WTC11 (cell line): ENCODE data around the gene MAP3K14. TPM values are rescaled to one million over a fixed set of nuclear protein-coding genes. Genes with fewer than 3 reads are reported as not detected.

ENCODE experiments used
- ATAC-seq: fragments of 200-7000 bp; cut with Tn5 transposase; 2 replicates; pipeline ENCODE4 v1.10.0; 2021; ENCODE audit warnings: mild to moderate bottlenecking, moderate library complexity
- Bru-seq: library from RNA; stranded (reverse); fragments of 400-500 nt; gene quantifications from one replicate; lab custom pipeline; 2021; lab: Mats Ljungman, UMichigan
- CTCF ChIA-PET: fragments of 300-600 bp; sonication (Branson Sonifier 250); formaldehyde crosslinking; loops from one replicate; lab custom pipeline; 2021; ENCODE audit warnings: antibody characterized with exemption; lab: Charles Lee
- POLR2A ChIA-PET: fragments of 350-600 bp; sonication (Branson Sonifier 250); formaldehyde crosslinking; loops from one replicate; lab custom pipeline; 2021; ENCODE audit warnings: antibody characterized with exemption; lab: Charles Lee
- DNase-seq: peaks from one replicate; pipeline ENCODE4 v3.0.0; 2021; ENCODE audit warnings: low spot score
- H3K27ac Mint-ChIP-seq: 2 replicates; pipeline ENCODE4 v1.8.0; 2021; ENCODE audit warnings: mixed read lengths
- H3K27me3 Mint-ChIP-seq: 2 replicates; pipeline ENCODE4 v1.8.0; 2021; ENCODE audit warnings: low read depth, mild to moderate bottlenecking, moderate library complexity, mixed read lengths
- H3K36me3 Mint-ChIP-seq: 2 replicates; pipeline ENCODE4 v1.8.0; 2021; ENCODE audit warnings: mixed read lengths
- H3K4me1 Mint-ChIP-seq: 2 replicates; pipeline ENCODE4 v1.8.0; 2022; ENCODE audit warnings: mixed read lengths
- H3K4me3 Mint-ChIP-seq: 2 replicates; pipeline ENCODE4 v1.8.0; 2021; ENCODE audit warnings: mild to moderate bottlenecking, moderate library complexity, mixed read lengths
- H3K9me3 Mint-ChIP-seq: 2 replicates; pipeline ENCODE4 v1.8.0; 2021; ENCODE audit warnings: mixed read lengths
- CBFB ChIP-seq: sonication (generic); formaldehyde crosslinking; IDR thresholded peaks from 2 replicates; pipeline ENCODE4 v1.8.1; 2022; ENCODE audit warnings: mild to moderate bottlenecking, low read depth, missing genetic modification reagents
- FOXK1 ChIP-seq: sonication (generic); formaldehyde crosslinking; IDR thresholded peaks from 2 replicates; pipeline ENCODE4 v1.8.0; 2022; ENCODE audit warnings: mild to moderate bottlenecking, moderate library complexity, missing genetic modification reagents
- FOXP1 ChIP-seq: sonication (generic); formaldehyde crosslinking; IDR thresholded peaks from 2 replicates; pipeline ENCODE4 v1.8.0; 2022; ENCODE audit warnings: missing genetic modification reagents, mild to moderate bottlenecking, moderate library complexity, borderline replicate concordance
- HMGA2 ChIP-seq: fragments of 250-450 bp; sonication (Bioruptor Pico); IDR thresholded peaks from 2 replicates; pipeline ENCODE4 v1.4.0; 2021; ENCODE audit warnings: mild to moderate bottlenecking, moderate library complexity
- IRF2 ChIP-seq: sonication (generic); formaldehyde crosslinking; IDR thresholded peaks from 2 replicates; pipeline ENCODE4 v1.8.0; 2022; ENCODE audit warnings: low read depth, missing genetic modification reagents, borderline replicate concordance
- MYBL2 ChIP-seq: sonication (generic); formaldehyde crosslinking; IDR thresholded peaks from 2 replicates; pipeline ENCODE4 v1.8.1; 2023; ENCODE audit warnings: mild to moderate bottlenecking, moderate library complexity, missing genetic modification reagents
- SMAD3 ChIP-seq: sonication (generic); formaldehyde crosslinking; IDR thresholded peaks from 2 replicates; pipeline ENCODE4 v1.8.0; 2022; ENCODE audit warnings: missing genetic modification reagents, mild to moderate bottlenecking, borderline replicate concordance
- SP1 ChIP-seq: sonication (generic); formaldehyde crosslinking; conservative IDR thresholded peaks from 2 replicates; pipeline ENCODE4 v1.8.1; 2022; ENCODE audit warnings: missing genetic modification reagents
- TCF7 ChIP-seq: sonication (generic); formaldehyde crosslinking; IDR thresholded peaks from 2 replicates; pipeline ENCODE4 v1.8.0; 2022; ENCODE audit warnings: mild to moderate bottlenecking, low read depth, missing genetic modification reagents, moderate library complexity
- TP53 ChIP-seq: sonication (generic); formaldehyde crosslinking; IDR thresholded peaks from 2 replicates; pipeline ENCODE4 v1.8.1; 2023; ENCODE audit warnings: mild to moderate bottlenecking, missing genetic modification reagents
- long read RNA-seq, 3 experiments: library from RNA in 1 of 3; library from capped mRNA in 1 of 3; library from polyadenylated mRNA in 1 of 3; unstranded in 2 of 3; stranded (forward) in 1 of 3; transcript quantifications; one replicate each; pipeline ENCODE4 v2.0.0, GENCODE V29; 2021
- total RNA-seq: library from RNA; stranded (reverse); gene quantifications from 3 replicates; pipeline ENCODE4 v1.2.3, GENCODE V29; 2021
- TF ChIP-seq, protein P1 (sequence below): sonication (generic); formaldehyde crosslinking; IDR thresholded peaks from 2 replicates; pipeline ENCODE4 v1.8.1; 2023; ENCODE audit warnings: mild to moderate bottlenecking, missing genetic modification reagents
- TF ChIP-seq, protein P2 (sequence below): fragments of 250-450 bp; sonication (Bioruptor Pico); IDR thresholded peaks from 2 replicates; pipeline ENCODE4 v2.1.2; 2022; ENCODE audit warnings: mild to moderate bottlenecking, moderate library complexity
- TF ChIP-seq, protein P3 (sequence below): sonication (generic); formaldehyde crosslinking; IDR thresholded peaks from 2 replicates; pipeline ENCODE4 v1.8.1; 2023; ENCODE audit warnings: mild to moderate bottlenecking, missing genetic modification reagents
- TF ChIP-seq, protein P4 (sequence below): sonication (generic); formaldehyde crosslinking; IDR thresholded peaks from 2 replicates; pipeline ENCODE4 v1.8.1; 2023; ENCODE audit warnings: mild to moderate bottlenecking, moderate library complexity, missing genetic modification reagents
- TF ChIP-seq, protein P5 (sequence below): sonication (generic); formaldehyde crosslinking; IDR thresholded peaks from 2 replicates; pipeline ENCODE4 v1.8.0; 2022; ENCODE audit warnings: mild to moderate bottlenecking, missing genetic modification reagents
- TF ChIP-seq, protein P6 (sequence below): sonication (generic); formaldehyde crosslinking; IDR thresholded peaks from 2 replicates; pipeline ENCODE4 v1.8.1; 2022; ENCODE audit warnings: mild to moderate bottlenecking, moderate library complexity, missing genetic modification reagents
- TF ChIP-seq, protein P7 (sequence below): sonication (generic); formaldehyde crosslinking; IDR thresholded peaks from 2 replicates; pipeline ENCODE4 v1.8.1; 2022; ENCODE audit warnings: low read depth, mild to moderate bottlenecking, moderate library complexity, missing genetic modification reagents, borderline replicate concordance
- TF ChIP-seq, protein P8 (sequence below): sonication (generic); formaldehyde crosslinking; IDR thresholded peaks from 2 replicates; pipeline ENCODE4 v1.8.0; 2023; ENCODE audit warnings: missing genetic modification reagents
- TF ChIP-seq, protein P9 (sequence below): sonication (generic); formaldehyde crosslinking; IDR thresholded peaks from 2 replicates; pipeline ENCODE4 v1.8.0; 2022; ENCODE audit warnings: mild to moderate bottlenecking, missing genetic modification reagents

Gene MAP3K14
- total RNA-seq = 3.3 to 4.0 TPM (median 3.8 TPM) in 3 replicates
- percentile 58 among the genes with signal in this experiment for Bru-seq, nascent RNA
- long read RNA-seq, experiment 1, full-length matches to known transcripts = 7 of 16 reads
- long read RNA-seq, experiment 1, partial matches to known transcripts = 3 of 16 reads
- long read RNA-seq, experiment 1, other reads (novel, unspliced or antisense) = 6 of 16 reads
- long read RNA-seq, experiment 2, full-length matches to known transcripts = 2 of 3 reads
- long read RNA-seq, experiment 2, partial matches to known transcripts = 0 of 3 reads
- long read RNA-seq, experiment 2, other reads (novel, unspliced or antisense) = 1 of 3 reads
- long read RNA-seq, experiment 3 = 0 reads

DNA sequence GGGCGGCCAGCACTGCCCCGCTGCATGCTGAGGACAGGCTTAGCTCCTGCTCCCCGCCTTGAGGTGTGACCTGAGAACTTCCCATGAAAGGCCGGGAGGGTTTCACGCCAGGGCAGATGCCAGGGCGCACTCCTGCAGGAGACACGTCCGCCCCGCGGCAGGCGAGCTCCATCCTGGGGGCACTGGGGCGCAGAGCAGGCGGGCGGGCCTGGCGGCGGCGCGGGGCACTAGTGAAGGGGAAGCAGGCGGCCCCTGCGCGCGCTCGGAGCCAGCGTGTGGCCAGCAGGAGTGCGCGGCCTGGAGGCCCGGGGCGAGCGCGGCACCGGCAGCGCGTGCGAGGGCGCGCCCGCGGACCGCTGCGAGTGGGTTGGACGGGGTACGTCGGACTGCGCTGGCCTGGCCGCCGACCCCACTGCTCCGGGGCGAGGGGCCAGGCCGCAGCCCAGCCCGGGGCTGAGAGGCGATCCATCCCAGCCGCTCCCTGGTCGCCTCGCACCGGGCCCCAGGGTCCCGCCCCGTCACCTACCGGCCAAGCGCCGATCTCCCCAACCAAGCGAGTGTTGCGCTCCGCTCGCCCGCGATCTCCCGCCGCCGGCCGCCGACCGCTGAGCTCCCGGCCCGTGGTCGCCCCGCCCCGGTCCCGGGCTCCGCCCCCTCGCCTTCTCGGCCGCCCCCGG is at the start of gene MAP3K14:
Gene MAP3K14 (minus strand): TSS at position 587 of the 677 bp plus-strand sequence. CDS start 26,275 bp downstream, outside the sequence.
- H3K27ac Mint-ChIP-seq = peak within 1 kb of the TSS; percentile 90
- no peak for TF ChIP-seq CBFB (CRISPR knock-in tag)
- TF ChIP-seq, protein P1, sequence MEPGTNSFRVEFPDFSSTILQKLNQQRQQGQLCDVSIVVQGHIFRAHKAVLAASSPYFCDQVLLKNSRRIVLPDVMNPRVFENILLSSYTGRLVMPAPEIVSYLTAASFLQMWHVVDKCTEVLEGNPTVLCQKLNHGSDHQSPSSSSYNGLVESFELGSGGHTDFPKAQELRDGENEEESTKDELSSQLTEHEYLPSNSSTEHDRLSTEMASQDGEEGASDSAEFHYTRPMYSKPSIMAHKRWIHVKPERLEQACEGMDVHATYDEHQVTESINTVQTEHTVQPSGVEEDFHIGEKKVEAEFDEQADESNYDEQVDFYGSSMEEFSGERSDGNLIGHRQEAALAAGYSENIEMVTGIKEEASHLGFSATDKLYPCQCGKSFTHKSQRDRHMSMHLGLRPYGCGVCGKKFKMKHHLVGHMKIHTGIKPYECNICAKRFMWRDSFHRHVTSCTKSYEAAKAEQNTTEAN = no peak
- 0 out of 2 replicates have a peak, but pooled peaks have one; percentile 3 for TF ChIP-seq FOXK1 (CRISPR knock-in tag)
- peak; percentile 48; the same call in 1 of the 2 replicates for TF ChIP-seq FOXP1 (CRISPR knock-in tag)
- TF ChIP-seq TP53 (CRISPR knock-in tag) = 0 out of 2 replicates have a peak, but pooled peaks have one; percentile 54
- TF ChIP-seq, protein P2, sequence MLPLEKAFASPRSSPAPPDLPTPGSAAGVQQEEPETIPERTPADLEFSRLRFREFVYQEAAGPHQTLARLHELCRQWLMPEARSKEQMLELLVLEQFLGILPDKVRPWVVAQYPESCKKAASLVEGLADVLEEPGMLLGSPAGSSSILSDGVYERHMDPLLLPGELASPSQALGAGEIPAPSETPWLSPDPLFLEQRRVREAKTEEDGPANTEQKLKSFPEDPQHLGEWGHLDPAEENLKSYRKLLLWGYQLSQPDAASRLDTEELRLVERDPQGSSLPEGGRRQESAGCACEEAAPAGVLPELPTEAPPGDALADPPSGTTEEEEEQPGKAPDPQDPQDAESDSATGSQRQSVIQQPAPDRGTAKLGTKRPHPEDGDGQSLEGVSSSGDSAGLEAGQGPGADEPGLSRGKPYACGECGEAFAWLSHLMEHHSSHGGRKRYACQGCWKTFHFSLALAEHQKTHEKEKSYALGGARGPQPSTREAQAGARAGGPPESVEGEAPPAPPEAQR = no peak
- TF ChIP-seq, protein P3, sequence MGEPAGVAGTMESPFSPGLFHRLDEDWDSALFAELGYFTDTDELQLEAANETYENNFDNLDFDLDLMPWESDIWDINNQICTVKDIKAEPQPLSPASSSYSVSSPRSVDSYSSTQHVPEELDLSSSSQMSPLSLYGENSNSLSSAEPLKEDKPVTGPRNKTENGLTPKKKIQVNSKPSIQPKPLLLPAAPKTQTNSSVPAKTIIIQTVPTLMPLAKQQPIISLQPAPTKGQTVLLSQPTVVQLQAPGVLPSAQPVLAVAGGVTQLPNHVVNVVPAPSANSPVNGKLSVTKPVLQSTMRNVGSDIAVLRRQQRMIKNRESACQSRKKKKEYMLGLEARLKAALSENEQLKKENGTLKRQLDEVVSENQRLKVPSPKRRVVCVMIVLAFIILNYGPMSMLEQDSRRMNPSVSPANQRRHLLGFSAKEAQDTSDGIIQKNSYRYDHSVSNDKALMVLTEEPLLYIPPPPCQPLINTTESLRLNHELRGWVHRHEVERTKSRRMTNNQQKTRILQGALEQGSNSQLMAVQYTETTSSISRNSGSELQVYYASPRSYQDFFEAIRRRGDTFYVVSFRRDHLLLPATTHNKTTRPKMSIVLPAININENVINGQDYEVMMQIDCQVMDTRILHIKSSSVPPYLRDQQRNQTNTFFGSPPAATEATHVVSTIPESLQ = no peak
- TF ChIP-seq, protein P4, sequence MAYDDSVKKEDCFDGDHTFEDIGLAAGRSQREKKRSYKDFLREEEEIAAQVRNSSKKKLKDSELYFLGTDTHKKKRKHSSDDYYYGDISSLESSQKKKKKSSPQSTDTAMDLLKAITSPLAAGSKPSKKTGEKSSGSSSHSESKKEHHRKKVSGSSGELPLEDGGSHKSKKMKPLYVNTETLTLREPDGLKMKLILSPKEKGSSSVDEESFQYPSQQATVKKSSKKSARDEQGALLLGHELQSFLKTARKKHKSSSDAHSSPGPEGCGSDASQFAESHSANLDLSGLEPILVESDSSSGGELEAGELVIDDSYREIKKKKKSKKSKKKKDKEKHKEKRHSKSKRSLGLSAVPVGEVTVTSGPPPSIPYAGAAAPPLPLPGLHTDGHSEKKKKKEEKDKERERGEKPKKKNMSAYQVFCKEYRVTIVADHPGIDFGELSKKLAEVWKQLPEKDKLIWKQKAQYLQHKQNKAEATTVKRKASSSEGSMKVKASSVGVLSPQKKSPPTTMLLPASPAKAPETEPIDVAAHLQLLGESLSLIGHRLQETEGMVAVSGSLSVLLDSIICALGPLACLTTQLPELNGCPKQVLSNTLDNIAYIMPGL = peak; percentile 36; the same call in 1 of the 2 replicates
- TF ChIP-seq, protein P5, sequence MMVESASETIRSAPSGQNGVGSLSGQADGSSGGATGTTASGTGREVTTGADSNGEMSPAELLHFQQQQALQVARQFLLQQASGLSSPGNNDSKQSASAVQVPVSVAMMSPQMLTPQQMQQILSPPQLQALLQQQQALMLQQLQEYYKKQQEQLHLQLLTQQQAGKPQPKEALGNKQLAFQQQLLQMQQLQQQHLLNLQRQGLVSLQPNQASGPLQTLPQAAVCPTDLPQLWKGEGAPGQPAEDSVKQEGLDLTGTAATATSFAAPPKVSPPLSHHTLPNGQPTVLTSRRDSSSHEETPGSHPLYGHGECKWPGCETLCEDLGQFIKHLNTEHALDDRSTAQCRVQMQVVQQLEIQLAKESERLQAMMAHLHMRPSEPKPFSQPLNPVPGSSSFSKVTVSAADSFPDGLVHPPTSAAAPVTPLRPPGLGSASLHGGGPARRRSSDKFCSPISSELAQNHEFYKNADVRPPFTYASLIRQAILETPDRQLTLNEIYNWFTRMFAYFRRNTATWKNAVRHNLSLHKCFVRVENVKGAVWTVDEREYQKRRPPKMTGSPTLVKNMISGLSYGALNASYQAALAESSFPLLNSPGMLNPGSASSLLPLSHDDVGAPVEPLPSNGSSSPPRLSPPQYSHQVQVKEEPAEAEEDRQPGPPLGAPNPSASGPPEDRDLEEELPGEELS (CRISPR knock-in tag) = peak; percentile 30; the same call in 1 of the 2 replicates
- TF ChIP-seq, protein P6, sequence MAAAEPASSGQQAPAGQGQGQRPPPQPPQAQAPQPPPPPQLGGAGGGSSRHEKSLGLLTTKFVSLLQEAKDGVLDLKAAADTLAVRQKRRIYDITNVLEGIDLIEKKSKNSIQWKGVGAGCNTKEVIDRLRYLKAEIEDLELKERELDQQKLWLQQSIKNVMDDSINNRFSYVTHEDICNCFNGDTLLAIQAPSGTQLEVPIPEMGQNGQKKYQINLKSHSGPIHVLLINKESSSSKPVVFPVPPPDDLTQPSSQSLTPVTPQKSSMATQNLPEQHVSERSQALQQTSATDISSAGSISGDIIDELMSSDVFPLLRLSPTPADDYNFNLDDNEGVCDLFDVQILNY (CRISPR knock-in tag) = peak; percentile 92; the same call in 1 of the 2 replicates
- TF ChIP-seq, protein P7, sequence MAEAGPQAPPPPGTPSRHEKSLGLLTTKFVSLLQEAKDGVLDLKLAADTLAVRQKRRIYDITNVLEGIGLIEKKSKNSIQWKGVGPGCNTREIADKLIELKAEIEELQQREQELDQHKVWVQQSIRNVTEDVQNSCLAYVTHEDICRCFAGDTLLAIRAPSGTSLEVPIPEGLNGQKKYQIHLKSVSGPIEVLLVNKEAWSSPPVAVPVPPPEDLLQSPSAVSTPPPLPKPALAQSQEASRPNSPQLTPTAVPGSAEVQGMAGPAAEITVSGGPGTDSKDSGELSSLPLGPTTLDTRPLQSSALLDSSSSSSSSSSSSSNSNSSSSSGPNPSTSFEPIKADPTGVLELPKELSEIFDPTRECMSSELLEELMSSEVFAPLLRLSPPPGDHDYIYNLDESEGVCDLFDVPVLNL = peak; percentile 44; the same call in 1 of the 2 replicates
- TF ChIP-seq HMGA2 (CRISPR knock-in tag) = no peak
- TF ChIP-seq MYBL2 (CRISPR knock-in tag) = peak; percentile 69
- TF ChIP-seq, protein P8, sequence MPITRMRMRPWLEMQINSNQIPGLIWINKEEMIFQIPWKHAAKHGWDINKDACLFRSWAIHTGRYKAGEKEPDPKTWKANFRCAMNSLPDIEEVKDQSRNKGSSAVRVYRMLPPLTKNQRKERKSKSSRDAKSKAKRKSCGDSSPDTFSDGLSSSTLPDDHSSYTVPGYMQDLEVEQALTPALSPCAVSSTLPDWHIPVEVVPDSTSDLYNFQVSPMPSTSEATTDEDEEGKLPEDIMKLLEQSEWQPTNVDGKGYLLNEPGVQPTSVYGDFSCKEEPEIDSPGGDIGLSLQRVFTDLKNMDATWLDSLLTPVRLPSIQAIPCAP (CRISPR knock-in tag) = no peak
- 0 out of 2 replicates have a peak, but pooled peaks have one; percentile 17 for TF ChIP-seq SMAD3
- TF ChIP-seq IRF2 (CRISPR knock-in tag) = 0 out of 2 replicates have a peak, but pooled peaks have one; percentile 26
- TF ChIP-seq SP1 (CRISPR knock-in tag) = no peak
- TF ChIP-seq TCF7 = 0 out of 2 replicates have a peak, but pooled peaks have one; percentile 69
- TF ChIP-seq, protein P9, sequence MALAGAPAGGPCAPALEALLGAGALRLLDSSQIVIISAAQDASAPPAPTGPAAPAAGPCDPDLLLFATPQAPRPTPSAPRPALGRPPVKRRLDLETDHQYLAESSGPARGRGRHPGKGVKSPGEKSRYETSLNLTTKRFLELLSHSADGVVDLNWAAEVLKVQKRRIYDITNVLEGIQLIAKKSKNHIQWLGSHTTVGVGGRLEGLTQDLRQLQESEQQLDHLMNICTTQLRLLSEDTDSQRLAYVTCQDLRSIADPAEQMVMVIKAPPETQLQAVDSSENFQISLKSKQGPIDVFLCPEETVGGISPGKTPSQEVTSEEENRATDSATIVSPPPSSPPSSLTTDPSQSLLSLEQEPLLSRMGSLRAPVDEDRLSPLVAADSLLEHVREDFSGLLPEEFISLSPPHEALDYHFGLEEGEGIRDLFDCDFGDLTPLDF (CRISPR knock-in tag) = 0 out of 2 replicates have a peak, but pooled peaks have one; percentile 27
- TF ChIP-seq, all 79 proteins: peak for 12
- peak; percentile 12 for ATAC-seq
- peaks cover 31% of the 10 kb centered on the region for H3K27me3 Mint-ChIP-seq
- H3K4me1 Mint-ChIP-seq = peaks cover 26% of the 10 kb centered on the region
- DNase-seq = peak; percentile 69
- ChIA-PET CTCF (interaction anchor here (0.6 to 2.6 kb wide), 28 partner anchors 10 to 181 kb away, joined by 3 to 28 read pairs (median 6); partner anchors contain the start of genes ACBD4 and HEXIM1), POLR2A (interaction anchor here (0.6 to 2.2 kb wide), 13 partner anchors 9 to 168 kb away, joined by 3 to 11 read pairs (median 4); partner anchors contain the start of gene HEXIM1)
- no peaks in the 10 kb centered on the region for H3K9me3 Mint-ChIP-seq
- H3K4me3 Mint-ChIP-seq = peak within 1 kb of the TSS; percentile 86
- no peaks in the 10 kb centered on the region for H3K36me3 Mint-ChIP-seq
